IMR-90 (cell line): ENCODE data around the gene ZMYM1. TPM values are rescaled to one million over a fixed set of nuclear protein-coding genes. Genes with fewer than 3 reads are reported as not detected.

ENCODE experiments used
- ATAC-seq: fragments of 200-7000 bp; cut with Tn5 transposase; 2 replicates; pipeline ENCODE4 v1.9.1; 2020; ENCODE audit warnings: low read depth, mild to moderate bottlenecking, moderate library complexity
- BruUV-seq: library from RNA; stranded (reverse); fragments of 400-500 nt; replicated peaks from 2 replicates; lab custom pipeline; 2021; lab: Mats Ljungman, UMichigan
- CTCF ChIA-PET: fragments of 300-600 bp; formaldehyde crosslinking; extraction: SDS; loops from one replicate; lab custom pipeline; 2021; ENCODE audit warnings: antibody characterized with exemption; lab: Yijun Ruan, JAX
- POLR2A ChIA-PET: fragments of 300-600 bp; sonication (Branson Sonifier 250); formaldehyde crosslinking; loops from one replicate; lab custom pipeline; 2022; ENCODE audit warnings: antibody characterized with exemption; ENCODE audit not compliant: unreplicated experiment; lab: Charles Lee
- DNase-seq: peaks from one replicate; pipeline ENCODE4 v3.0.0; 2013
- H2AFZ ChIP-seq: replicated peaks from 2 replicates; pipeline ENCODE3; 2013; ENCODE audit warnings: low read length, mild to moderate bottlenecking; ENCODE audit not compliant: poor library complexity
- H2AK5ac ChIP-seq: 2 replicates; pipeline ENCODE4 v1.6.1; 2013; ENCODE audit warnings: low read depth, low read length, inconsistent platforms
- H2AK9ac ChIP-seq: replicated peaks from 2 replicates; pipeline ENCODE3; 2013; ENCODE audit warnings: mild to moderate bottlenecking, low read depth, low read length, moderate library complexity; ENCODE audit not compliant: poor library complexity
- H2BK120ac ChIP-seq: 2 replicates; pipeline ENCODE4 v1.6.1; 2013; ENCODE audit warnings: low read depth, low read length, inconsistent platforms
- H2BK15ac ChIP-seq: 3 replicates; pipeline ENCODE4 v1.6.1; 2013; ENCODE audit warnings: low read depth, low read length, inconsistent platforms
- H2BK20ac ChIP-seq: 2 replicates; pipeline ENCODE4 v1.6.1; 2013; ENCODE audit warnings: low read depth, mild to moderate bottlenecking, inconsistent platforms, low read length, moderate library complexity
- H2BK5ac ChIP-seq: 2 replicates; pipeline ENCODE4 v1.6.1; 2013; ENCODE audit warnings: mild to moderate bottlenecking, low read depth, low read length, inconsistent platforms; ENCODE audit not compliant: poor library complexity, severe bottlenecking
- H3K14ac ChIP-seq: replicated peaks from 2 replicates; pipeline ENCODE4 v1.6.1; 2013; ENCODE audit warnings: low read depth, low read length, inconsistent platforms
- H3K18ac ChIP-seq: 2 replicates; pipeline ENCODE4 v1.6.1; 2013; ENCODE audit warnings: low read depth, low read length, control low read depth
- H3K23ac ChIP-seq: 2 replicates; pipeline ENCODE4 v1.6.1; 2013; ENCODE audit warnings: low read depth, low read length, inconsistent platforms
- H3K27ac ChIP-seq: 2 replicates; pipeline ENCODE4 v1.5.1; 2013; ENCODE audit warnings: mild to moderate bottlenecking, control low read depth, low read length; ENCODE audit not compliant: insufficient read depth
- H3K27me3 ChIP-seq: 2 replicates; pipeline ENCODE4 v1.6.1; 2013; ENCODE audit warnings: low read length; ENCODE audit not compliant: control insufficient read depth, insufficient read depth
- H3K36me3 ChIP-seq: 2 replicates; pipeline ENCODE4 v1.6.1; 2013; ENCODE audit warnings: low read length, mixed read lengths; ENCODE audit not compliant: control insufficient read depth, insufficient read depth
- H3K4ac ChIP-seq: 2 replicates; pipeline ENCODE4 v1.6.1; 2013; ENCODE audit warnings: low read depth, low read length, inconsistent platforms
- H3K4me1 ChIP-seq: 2 replicates; pipeline ENCODE4 v1.6.1; 2013; ENCODE audit warnings: low read length, mixed read lengths; ENCODE audit not compliant: control insufficient read depth, insufficient read depth
- H3K4me2 ChIP-seq: 2 replicates; pipeline ENCODE4 v1.6.1; 2013; ENCODE audit warnings: low read depth, mild to moderate bottlenecking, control low read depth, low read length, moderate library complexity
- H3K4me3 ChIP-seq: 2 replicates; pipeline ENCODE4 v1.5.1; 2013; ENCODE audit warnings: low read depth, mild to moderate bottlenecking, control low read depth, low read length, moderate library complexity; ENCODE audit not compliant: insufficient read depth
- H3K56ac ChIP-seq: 2 replicates; pipeline ENCODE4 v1.6.1; 2013; ENCODE audit warnings: low read length, inconsistent platforms; ENCODE audit not compliant: insufficient read depth; ENCODE audit errors: extremely low read depth
- H3K79me1 ChIP-seq, 2 experiments: 2 replicates each; pipeline ENCODE4 v1.6.1; 2013; ENCODE audit warnings: low read length in 2 of 2, inconsistent platforms in 1 of 2, low read depth in 1 of 2
- H3K9ac ChIP-seq: 2 replicates; pipeline ENCODE4 v1.6.1; 2013; ENCODE audit warnings: low read depth, low read length, control low read depth
- H3K9me1 ChIP-seq: 2 replicates; pipeline ENCODE4 v1.6.1; 2013; ENCODE audit warnings: low read length, inconsistent platforms; ENCODE audit not compliant: insufficient read depth
- H3K9me3 ChIP-seq: 2 replicates; pipeline ENCODE4 v1.6.1; 2013; ENCODE audit warnings: low read length; ENCODE audit not compliant: control insufficient read depth, insufficient read depth
- H4K20me1 ChIP-seq: 2 replicates; pipeline ENCODE4 v1.6.1; 2013; ENCODE audit warnings: low read length, inconsistent platforms; ENCODE audit not compliant: insufficient read depth
- H4K5ac ChIP-seq: 2 replicates; pipeline ENCODE4 v1.6.1; 2013; ENCODE audit warnings: mild to moderate bottlenecking, low read depth, low read length, control low read depth
- H4K8ac ChIP-seq, 2 experiments: 2 replicates each; pipeline ENCODE4 v1.6.1; 2013; ENCODE audit warnings: low read depth in 2 of 2, low read length in 2 of 2, control low read depth in 1 of 2, inconsistent platforms in 1 of 2
- H4K91ac ChIP-seq: 2 replicates; pipeline ENCODE4 v1.6.1; 2013; ENCODE audit warnings: low read depth, low read length, inconsistent platforms; ENCODE audit not compliant: insufficient read depth
- WGBS, 2 experiments: methylation state at CpG; one replicate each; pipeline versions ENCODE4 v1.1.5 to v1.1.7; 2013; ENCODE audit warnings: missing lambda C conversion rate in 2 of 2; ENCODE audit not compliant: insufficient read length in 1 of 2; ENCODE audit errors: extremely low coverage in 2 of 2; 5-methylcytosine and 5-hydroxymethylcytosine counted together
- dilution Hi-C: fragments of 300-500 bp; cut with HindIII; formaldehyde crosslinking; loops from one replicate; pipeline ENCODE4 v1.14.3; 2018; ENCODE audit warnings: low sequenced_read_pairs; ENCODE audit not compliant: unreplicated experiment
- in situ Hi-C: fragments of 300-500 bp; cut with MboI; formaldehyde crosslinking; loops from 3 replicates; pipeline ENCODE4 v1.14.3; 2019; ENCODE audit warnings: low sequenced_read_pairs, inconsistent platforms, mixed read lengths
- intact Hi-C: fragments of 100-400 bp; cut with micrococcal nuclease; formaldehyde crosslinking; loops from 2 replicates; pipeline ENCODE4 v1.10.0; 2022
- polyA plus RNA-seq, 3 experiments: library from polyadenylated mRNA; depleted of rRNA; stranded (reverse); fragments of >200 nt; gene quantifications; 2 replicates each; pipeline ENCODE4 v1.2.3, GENCODE V29; 2012; ENCODE audit warnings: low replicate concordance in 1 of 3
- total RNA-seq: library from RNA; depleted of rRNA; stranded (reverse); fragments of >200 nt; gene quantifications from 2 replicates; pipeline ENCODE4 v1.2.3, GENCODE V29; 2012
- TF ChIP-seq, protein P1 (sequence below): fragments of 150-350 bp; IDR thresholded peaks from 2 replicates; pipeline ENCODE4 v1.6.1; 2016; ENCODE audit warnings: low read depth, mild to moderate bottlenecking, low read length, moderate library complexity, borderline replicate concordance
- TF ChIP-seq, protein P2 (sequence below): conservative IDR thresholded peaks from 2 replicates; pipeline ENCODE4 v1.5.1; 2012; ENCODE audit warnings: mild to moderate bottlenecking, low read depth, low read length, improper control_type of control experiment

The ZMYM1 gene
- total and polyA plus RNA-seq, 2 of the 4 experiments (the other 2 are of a cell fraction): 7.2 to 33.9 TPM

DNA sequence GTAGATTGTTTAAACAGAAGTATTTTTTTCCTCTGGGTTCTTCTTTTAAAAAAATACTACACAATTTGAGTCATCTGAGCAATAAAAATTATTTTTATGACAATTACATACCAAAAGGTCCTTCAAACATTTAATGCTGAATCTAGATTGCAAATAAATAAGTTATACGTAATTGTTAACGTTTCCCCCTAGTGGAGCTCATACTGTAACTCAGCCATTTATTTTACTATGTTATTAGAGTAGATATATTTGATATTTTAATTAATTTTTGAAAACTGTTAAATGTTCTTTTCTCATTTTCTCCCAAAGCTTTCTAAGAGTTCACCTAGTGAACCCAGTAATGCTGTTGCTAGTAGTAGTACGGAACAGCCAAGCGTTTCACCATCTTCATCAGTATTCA is 33.5 kb downstream of the ZMYM1 start:
- no peaks in the 10 kb centered on the region for H3K79me1 ChIP-seq
- in situ Hi-C loops (no loop called here), intact Hi-C loops (no loop called here), dilution Hi-C loops (no loop called here)
- H3K27ac ChIP-seq: no peak overlapping the region
- no peaks in the 10 kb centered on the region for H3K9me3 ChIP-seq
- H2AFZ ChIP-seq: no peak overlapping the region
- H2BK5ac ChIP-seq: no peak overlapping the region
- H4K91ac ChIP-seq: no peak overlapping the region
- BruUV-seq: no TSS peak
- H3K4me3 ChIP-seq: no peak overlapping the region
- H2BK120ac ChIP-seq: no peak overlapping the region
- WGBS, 2 experiments: no CpG with 5 or more reads among the region's 4 CpGs
- H4K20me1 ChIP-seq: no peaks in the 10 kb centered on the region
- H3K4me2 ChIP-seq: no peak overlapping the region
- no peak for ATAC-seq
- POLR2A ChIA-PET: no interaction called here
- H4K5ac ChIP-seq: no peak overlapping the region
- H3K23ac ChIP-seq: no peak overlapping the region
- H3K14ac ChIP-seq: no peak overlapping the region
- H2AK9ac ChIP-seq: no peak overlapping the region
- H3K4me1 ChIP-seq: peaks cover 2% of the 10 kb centered on the region; the same call in 1 of the 2 replicates
- H3K18ac ChIP-seq: no peak overlapping the region
- no peak overlapping the region for H3K56ac ChIP-seq
- TF ChIP-seq, protein P1, sequence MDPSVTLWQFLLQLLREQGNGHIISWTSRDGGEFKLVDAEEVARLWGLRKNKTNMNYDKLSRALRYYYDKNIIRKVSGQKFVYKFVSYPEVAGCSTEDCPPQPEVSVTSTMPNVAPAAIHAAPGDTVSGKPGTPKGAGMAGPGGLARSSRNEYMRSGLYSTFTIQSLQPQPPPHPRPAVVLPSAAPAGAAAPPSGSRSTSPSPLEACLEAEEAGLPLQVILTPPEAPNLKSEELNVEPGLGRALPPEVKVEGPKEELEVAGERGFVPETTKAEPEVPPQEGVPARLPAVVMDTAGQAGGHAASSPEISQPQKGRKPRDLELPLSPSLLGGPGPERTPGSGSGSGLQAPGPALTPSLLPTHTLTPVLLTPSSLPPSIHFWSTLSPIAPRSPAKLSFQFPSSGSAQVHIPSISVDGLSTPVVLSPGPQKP: no peak
- TF ChIP-seq, protein P2, sequence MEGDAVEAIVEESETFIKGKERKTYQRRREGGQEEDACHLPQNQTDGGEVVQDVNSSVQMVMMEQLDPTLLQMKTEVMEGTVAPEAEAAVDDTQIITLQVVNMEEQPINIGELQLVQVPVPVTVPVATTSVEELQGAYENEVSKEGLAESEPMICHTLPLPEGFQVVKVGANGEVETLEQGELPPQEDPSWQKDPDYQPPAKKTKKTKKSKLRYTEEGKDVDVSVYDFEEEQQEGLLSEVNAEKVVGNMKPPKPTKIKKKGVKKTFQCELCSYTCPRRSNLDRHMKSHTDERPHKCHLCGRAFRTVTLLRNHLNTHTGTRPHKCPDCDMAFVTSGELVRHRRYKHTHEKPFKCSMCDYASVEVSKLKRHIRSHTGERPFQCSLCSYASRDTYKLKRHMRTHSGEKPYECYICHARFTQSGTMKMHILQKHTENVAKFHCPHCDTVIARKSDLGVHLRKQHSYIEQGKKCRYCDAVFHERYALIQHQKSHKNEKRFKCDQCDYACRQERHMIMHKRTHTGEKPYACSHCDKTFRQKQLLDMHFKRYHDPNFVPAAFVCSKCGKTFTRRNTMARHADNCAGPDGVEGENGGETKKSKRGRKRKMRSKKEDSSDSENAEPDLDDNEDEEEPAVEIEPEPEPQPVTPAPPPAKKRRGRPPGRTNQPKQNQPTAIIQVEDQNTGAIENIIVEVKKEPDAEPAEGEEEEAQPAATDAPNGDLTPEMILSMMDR: 0 out of 2 replicates have a peak, but pooled peaks have one; percentile 17
- peaks cover 4% of the 10 kb centered on the region for H3K36me3 ChIP-seq
- H3K27me3 ChIP-seq: no peaks in the 10 kb centered on the region
- no peak overlapping the region for H3K4ac ChIP-seq
- no peak overlapping the region for H2BK20ac ChIP-seq
- CTCF ChIA-PET: interaction anchor here (0.9 kb wide), 1 partner anchor 260 kb away, joined by 4 read pairs; no protein-coding TSS in a partner anchor
- no peak overlapping the region for H2BK15ac ChIP-seq
- H2AK5ac ChIP-seq: no peak overlapping the region
- 0 out of 2 replicates have a peak, but pooled peaks cover 2% of the 10 kb centered on the region for H3K9me1 ChIP-seq
- H3K9ac ChIP-seq: no peak overlapping the region
- peak; percentile 5 for DNase-seq
- H4K8ac ChIP-seq: no peak overlapping the region
